Right lobe of liver (tissue), 4 donors: ENCODE measurements around the gene SMAD7.

Experiments used
- POLR2A ChIP-seq: fragments of 450-650 bp; IDR thresholded peaks from one replicate; pipeline ENCODE4 v1.6.1; 2017; ENCODE audit warnings: antibody characterized with exemption, mild to moderate bottlenecking
- TF ChIP-seq, protein P1 (sequence below), 4 donors: fragments of 200-600 bp in 3 of 4; fragments of 450-650 bp in 1 of 4; IDR thresholded peaks; one replicate each; pipeline versions ENCODE4 v1.5.1 to v1.8.0; 2016 to 2022; ENCODE audit warnings: antibody characterized with exemption in 4 of 4, mild to moderate bottlenecking in 2 of 4
- donor health status: DM: no; HTN: no; CAD: no.
- donor health status: DM: no; HTN: no; CAD: no.
- donor health status: DM: no; HTN: yes; CAD: no.

DNA sequence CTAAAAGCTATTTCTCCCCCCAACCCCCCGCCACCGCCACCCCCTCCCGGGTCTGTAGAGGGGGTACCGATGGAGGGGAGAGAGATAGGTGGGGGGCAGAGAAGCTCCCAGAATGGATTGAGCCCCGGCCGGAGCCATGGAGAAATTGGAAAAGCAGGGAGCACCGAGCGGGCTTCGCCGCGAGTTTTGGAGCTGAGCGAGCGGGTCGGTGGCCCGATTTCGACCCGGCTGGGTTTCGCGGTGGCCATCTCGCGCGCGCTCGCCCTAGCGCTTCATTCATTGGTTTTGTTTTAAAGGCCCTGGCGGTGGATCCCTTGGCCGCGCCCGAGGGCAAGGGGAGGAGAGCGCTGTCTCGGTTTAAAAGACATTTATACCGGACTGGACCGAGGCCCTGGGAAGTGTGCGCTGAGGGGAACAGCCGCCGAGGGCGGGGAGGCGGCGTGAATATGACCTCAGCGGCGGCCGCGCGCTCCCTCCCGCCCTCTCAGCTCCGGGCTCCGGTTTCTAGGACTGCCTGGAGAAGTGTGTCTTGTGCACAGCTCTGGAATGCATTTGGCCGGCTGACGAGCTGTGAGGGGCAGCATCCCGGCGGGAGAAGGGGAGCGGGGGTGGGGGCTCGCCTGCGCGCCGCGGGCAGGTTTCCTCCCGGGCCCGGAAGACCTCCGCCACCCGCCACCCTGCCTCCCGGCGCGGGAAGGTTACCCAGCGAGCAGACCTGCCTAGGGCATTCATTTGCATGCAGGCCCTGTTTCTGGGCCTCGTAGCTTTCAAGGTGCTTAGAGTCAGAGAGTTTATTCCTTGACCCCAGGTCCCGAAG, 1.7 kb upstream of the SMAD7 start:
- TF ChIP-seq, protein P1, sequence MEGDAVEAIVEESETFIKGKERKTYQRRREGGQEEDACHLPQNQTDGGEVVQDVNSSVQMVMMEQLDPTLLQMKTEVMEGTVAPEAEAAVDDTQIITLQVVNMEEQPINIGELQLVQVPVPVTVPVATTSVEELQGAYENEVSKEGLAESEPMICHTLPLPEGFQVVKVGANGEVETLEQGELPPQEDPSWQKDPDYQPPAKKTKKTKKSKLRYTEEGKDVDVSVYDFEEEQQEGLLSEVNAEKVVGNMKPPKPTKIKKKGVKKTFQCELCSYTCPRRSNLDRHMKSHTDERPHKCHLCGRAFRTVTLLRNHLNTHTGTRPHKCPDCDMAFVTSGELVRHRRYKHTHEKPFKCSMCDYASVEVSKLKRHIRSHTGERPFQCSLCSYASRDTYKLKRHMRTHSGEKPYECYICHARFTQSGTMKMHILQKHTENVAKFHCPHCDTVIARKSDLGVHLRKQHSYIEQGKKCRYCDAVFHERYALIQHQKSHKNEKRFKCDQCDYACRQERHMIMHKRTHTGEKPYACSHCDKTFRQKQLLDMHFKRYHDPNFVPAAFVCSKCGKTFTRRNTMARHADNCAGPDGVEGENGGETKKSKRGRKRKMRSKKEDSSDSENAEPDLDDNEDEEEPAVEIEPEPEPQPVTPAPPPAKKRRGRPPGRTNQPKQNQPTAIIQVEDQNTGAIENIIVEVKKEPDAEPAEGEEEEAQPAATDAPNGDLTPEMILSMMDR (IDR thresholded peaks at IDR 0.05), result no peak
- peak; percentile 74 for TF ChIP-seq POLR2A
